Pons (tissue), 1 donor: ENCODE measurements around the gene ZNF746.
"Not testable (repeated sequence)": the region's sequence is repeated elsewhere in the genome, so short reads cannot be mapped to it uniquely, and the experiment has no call there.

Source experiments
- DNase-seq: peaks from one replicate; pipeline ENCODE4 v3.0.0-alpha.2; 2016; ENCODE audit warnings: low spot score

Gene ZNF746

DNA sequence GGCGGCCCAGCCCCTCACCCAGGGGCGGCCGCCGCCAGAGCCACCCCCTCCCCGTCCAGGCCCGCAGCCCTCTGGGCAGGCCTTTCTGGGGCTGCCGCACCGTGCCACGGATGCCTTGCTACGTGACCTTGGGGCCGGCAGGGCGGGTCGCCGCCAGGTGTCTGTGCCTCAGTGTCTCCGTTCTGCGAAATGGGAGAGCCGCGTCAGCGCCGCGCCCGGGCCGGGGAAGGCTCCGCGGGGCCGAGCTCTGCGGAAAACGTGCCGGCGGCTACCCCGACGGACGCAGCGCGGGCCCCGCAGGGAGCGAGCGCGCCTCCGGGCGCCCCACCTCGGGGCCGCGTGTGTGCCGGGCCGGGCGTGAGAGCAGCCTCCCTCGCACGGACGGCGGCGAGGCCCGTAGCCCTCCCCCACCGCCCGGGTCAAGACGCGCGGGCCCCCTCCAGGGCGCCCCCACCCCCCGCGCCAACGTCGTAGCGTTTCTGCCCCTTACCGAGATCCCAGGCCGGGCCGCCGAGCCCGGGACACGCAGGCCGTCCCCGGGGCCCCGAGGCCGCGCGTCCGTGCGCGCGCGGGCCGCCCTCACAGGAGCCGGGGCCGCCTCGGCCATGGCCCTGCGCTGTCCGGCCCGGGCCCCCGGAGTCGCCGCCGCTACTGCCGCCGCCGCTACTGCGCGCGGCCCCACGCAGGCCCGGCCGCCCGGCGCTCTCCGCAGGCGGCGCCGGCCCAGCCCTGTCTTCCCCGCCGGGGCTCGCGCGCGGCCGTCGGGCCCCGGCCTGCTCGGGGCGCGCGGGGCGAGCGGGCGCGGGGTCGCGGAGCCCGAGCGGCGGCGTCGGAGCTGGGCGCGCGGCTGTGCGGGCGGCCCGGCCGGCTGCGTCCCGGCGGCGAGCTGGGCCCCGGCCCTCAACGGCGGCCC is 37.8 kb downstream of the ZNF746 start:
- DNase-seq, result no peak

DNA sequence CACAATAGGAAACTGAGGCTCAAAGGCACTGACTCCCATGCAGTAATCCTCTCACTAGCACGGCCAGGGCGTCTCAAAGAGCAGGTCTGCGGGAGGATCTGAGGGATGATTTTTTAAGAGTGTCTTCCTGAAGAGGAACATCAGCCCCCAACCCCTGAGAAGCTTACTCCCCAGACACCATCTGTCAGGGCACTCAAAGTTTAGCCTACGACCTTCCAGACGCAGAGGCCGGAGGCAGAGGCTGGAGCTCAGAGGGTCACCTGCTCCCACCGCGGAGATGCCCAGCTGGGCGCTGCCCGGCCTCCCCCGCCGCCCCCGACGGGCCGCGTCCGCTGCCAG is 38.4 kb downstream of the ZNF746 start:
- no peak for DNase-seq

DNA sequence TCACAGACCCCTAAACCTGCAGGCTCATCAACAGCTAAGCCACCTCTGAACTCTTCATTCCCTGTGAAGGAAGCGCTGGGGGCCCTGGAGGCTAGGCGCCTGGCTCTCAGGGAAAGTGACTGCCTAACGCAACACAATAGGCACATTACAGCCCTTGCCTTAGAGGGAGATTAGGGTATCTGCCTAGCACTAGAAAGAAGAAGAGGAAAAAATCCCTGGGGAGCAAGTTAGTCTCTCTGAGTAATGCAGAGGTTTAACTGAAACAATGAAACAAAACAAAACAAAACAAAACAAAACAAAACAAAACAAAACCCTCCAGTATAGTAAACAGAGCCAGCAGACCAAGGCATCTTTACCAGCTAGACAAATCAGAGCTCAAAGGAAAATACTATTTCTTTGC is 39.4 kb downstream of the ZNF746 start:
- DNase-seq, result no peak

DNA sequence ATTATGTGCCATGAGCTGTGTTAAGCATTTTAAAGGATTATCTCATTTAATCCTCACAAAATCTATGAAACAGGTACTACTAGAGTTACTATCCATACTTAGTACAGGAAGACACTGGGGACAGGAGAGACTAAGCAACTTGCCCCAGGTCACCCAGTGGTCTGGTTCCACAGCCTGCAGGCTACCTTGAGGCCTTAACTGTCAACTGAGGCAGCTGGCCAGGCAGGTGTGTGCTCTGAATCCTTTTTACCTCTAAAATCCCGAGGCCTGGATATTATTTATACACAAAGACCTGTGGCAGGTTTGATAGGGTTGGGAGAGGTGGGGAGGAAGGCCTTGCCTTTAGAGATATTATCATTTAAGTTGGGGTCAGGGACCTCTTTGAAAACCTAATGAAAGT is 39.8 kb downstream of the ZNF746 start:
- no peak for DNase-seq

DNA sequence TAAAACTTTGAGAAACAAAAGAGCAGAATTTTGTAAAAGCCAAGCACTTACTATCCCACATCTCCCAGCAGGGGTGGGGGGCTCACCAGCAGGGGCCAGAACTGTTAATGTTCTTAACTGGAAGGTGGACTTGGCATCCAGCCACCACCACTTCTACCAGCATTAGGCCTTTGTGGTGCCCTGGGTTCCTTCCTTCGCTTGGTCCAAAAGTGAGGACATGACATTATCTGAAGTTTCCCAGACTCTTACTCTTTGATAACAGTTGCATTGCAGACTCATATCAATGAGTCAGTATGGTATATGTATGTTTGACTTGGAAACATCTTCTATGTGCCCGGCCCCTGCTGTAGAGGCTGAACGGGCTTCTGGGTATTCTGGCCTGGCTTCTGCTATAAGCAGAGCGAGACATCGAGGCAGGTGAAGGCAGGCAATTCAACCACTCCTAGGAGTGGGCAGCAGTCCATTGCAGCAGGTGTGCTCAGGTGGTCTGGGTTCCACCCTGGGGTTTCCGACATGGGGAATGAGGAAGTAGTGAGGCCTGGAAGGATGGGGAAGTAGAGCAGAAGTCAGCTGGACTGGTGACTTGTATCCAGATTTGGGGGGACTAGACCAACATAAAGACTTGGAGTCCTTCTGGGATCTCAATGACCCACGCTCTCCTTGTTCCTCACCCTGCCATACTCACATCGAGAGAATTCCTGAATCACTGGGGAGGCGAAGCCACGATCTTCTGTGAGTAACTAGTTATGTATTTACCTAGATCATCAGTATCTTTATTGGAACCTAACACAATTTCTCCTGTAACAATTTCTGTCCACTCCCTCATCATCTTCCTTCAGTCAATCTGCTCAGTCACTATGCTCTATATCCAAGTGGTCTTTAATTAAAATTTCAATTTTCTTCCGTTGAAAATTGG is 40.8 kb downstream of the ZNF746 start:
- DNase-seq, result no peak

DNA sequence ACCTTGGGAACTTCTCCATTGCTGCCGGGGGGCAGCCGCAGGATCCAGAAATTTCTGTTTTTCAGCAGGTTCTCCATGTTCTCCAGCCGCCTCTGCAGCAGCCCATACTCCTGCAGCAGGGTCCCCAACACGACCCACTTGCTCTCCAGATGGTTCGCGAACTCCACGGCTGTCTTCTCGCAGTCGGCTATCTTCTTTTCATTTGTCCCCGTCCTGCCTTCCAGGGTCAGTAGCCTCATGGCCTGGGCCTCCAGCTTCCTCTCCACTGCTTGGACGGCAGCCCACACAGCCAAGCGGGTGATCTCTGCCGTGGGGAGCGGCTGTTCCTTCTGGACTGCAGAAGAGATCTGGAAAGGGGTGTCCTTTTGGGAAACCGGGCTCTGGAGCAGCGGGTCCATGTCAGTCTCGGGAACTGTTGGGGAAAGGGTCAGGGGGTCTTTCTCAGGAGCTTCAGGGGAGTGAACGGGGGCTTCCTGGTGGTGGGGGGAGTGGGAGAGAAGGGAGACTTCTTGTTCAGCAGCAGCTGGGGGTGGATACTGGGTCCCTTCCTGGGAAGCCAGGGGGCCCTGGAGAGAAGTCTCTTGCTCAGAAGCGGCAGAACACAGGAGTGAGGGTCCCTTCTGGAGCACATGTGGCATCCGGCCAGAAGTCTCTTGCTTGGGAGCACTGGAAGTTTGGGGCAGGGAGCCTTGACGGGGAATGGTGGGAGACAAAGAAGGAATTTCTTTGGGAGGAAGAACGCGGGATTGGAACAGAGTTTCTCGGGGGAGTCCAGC is 42.2 kb downstream of the ZNF746 start:
- DNase-seq, result no peak

DNA sequence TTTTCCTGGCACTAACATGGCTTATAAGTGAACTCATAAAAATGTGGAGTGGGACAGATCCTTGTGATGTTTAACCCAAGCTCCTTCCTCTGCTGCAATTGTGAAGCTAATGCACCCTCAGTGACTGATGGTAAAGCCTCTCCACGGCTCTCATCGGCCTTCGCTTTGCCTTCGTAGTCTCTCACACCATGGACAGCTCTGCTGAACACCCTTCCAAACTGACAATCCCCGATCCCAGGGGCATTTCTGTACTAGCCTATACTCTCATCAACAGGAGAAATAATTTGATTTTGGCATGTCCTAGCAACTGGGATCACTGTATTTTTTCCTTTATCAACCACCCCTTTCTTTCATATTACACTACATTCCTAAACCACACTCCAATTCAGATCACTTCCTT is 42.9 kb downstream of the ZNF746 start:
- no peak for DNase-seq

DNA sequence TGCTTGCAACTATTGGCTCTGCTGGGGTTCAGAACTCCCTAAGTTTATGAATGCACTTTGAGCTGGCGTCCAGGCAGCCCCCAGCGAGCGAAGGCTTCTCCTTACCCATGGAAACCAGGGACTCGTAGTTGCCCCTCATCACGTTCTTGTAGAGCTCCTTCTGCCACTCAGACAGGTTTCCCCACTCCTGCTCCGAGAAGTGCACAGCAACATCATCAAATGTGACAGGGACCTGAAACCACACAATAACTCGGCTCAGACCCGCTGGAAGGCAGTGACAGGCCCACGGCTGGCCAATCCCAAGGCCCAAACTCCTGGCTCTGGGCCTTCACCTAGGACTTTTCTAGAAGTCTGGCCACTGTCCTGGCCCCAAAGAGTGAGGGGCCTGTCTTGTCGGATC is 43.6 kb downstream of the ZNF746 start:
- DNase-seq, result no peak

DNA sequence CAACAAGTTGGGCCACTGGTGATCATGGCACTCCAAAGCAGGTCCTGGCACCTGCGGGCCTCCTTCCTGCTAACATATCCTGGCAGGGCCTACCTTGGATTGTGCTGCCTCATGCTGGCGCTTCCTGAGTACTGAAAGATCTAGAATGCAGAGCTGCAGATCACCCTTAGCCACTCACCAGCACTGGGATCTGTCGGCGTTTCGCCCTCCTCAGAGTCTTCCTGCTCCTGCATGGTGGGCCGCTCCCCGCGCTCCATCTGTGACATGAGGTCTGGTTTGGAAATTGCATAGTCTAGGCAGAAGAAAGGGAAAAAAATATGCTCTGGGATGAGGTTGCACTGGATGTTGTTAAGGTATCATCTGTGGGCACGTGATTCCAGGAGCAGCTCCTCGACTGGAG is 46.8 kb downstream of the ZNF746 start:
- DNase-seq, result no peak

DNA sequence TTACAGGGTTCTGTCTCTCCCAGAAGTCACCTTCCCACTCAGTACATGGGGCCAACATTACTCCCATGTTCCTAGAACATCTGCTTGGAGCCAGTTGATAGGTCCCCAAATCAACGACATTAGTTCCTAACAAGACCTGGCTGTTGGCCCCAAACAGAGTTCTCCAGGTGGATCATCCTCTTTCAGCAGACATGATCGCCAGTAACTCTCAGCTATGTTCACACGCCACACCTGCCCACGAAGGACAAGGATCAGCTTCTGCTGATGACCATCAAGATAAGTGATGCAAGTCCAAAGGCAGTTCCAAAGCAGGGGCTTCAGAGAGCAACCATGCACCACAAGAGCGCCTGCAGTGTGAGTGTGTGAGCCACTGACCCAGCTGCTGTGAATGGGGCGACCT is 47.7 kb downstream of the ZNF746 start:
- DNase-seq, result no peak

DNA sequence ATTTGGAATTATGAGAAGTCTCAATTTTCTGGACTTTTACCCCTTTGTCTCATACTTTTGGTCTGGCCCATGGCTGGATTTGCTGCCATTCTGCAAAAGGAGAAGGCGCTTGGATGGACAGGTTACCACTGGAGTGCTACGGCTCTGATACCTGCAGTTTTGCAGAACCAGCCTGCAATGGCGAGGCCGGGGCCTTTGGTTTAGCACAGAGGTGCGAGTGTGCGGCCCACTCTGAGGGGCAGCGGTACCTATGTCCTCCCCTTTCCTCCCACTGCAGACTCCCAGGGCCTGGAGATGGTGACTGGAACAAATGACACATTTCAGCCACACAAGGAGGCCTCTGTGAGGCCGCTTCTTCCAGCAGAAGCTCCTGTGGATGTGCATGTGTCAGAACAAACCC is 48.6 kb downstream of the ZNF746 start:
- no peak for DNase-seq

DNA sequence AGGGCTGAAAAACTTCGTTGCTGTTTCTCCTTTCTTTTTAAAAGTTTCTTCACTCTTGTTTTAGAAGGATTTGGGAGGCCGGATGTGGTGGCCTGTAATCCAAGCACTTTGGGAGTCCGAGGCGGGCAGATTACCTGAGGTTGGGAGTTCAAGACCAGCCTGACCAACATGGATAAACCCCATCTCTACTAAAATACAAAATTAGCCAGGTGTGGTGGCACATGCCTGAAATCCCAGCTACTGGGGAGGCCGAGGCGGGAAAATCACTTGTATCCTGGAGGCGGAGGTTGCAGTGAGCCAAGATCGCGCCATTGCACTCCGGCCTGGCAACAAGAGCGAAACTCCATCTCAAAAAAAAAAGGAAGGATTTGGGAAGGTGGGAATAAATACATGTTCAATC is 51.6 kb downstream of the ZNF746 start:
- DNase-seq, result not testable (repeated sequence)

DNA sequence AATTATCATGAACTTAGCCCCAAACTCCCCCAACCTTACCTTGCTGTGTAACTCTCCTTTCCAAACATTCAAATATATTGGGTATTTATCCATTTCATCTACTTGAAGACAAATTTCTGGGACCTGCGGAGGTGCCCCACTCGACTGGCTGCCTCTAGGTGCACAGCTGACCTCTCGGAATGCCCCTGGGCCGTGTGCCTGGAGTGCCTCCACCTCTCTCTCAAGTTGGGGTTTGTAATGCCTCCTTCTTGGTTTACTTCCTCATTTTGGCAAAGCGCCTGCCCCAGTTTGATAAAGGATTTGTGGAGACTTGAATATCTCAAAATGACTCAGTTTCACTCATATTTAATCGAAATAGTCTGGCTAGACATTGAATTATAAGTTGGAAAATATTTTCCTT is 53.3 kb downstream of the ZNF746 start:
- DNase-seq, result no peak

DNA sequence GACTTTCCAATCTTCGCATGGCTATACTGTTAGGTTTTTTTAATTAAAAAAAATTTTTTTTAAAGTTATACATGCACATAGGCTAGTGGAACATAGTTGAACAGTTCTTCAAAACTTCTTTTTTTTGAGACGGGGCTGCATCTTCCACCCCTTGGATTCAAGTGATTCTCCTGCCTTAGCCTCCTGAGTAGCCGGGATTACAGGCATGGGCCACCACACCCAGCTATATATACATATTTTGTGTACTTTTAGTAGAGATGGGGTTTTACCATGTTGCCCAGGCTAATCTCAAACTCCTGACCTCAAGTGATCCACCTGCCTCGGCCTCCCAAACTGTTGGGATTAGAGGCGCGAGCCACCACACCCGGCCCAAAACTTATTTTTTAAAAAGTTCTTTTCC is 54.1 kb downstream of the ZNF746 start:
- DNase-seq, result no peak

DNA sequence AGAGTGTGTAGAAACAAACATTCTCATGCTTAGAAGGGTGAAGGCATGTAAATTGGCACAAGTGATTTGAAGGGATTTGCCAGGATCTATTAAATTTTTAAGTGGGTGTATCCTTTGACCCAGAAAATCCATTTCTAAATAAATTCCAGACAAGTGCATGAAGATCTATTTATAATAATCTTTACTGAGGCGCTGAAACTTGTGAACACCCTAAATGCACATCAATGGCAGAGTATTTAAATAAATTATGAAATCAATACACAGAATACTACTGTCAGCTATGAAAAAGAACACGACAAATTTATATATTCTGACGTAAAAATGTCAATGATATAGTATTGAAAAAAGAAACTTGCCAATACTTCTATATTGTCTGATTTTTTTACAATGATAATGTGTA is 54.7 kb downstream of the ZNF746 start:
- DNase-seq, result no peak

DNA sequence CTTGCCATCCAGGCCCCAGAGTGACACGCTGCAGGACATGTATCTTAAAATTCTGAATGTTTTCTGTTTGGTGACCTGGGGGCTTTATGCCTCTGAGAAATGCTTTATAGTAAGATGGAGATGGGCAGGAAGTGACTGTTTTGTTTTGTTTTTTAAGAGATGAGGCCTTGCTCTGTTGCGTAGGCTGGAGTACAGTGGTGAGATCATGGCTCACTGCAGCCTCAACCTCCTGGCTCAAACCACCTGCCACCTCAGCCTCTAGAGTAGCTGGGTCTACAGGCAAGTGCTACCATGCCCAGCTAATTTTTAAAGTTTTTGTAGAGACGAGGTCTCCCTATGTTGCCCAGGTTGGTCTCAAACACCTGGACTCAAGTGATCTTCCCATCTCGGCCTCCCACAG is 57.4 kb downstream of the ZNF746 start:
- no peak for DNase-seq

DNA sequence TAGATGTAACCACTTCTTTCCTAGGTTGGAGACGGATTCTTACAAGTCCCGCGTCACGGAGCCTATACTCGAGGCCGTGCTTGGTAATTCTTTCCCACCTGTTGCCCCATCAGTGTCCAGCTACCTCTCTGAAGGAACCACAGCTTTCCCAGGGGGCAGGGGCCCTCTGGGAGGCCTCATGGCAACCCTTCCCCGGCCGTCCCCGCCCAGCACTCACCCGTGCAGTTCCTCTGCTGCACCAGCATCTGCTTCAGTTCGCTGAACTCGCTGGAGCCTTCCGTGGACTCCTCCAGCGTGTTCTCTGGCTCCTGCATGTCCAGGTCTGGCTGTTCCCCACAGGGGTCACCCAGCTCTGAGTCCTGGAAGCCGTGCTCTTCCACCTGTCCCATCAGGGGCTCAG is 61.3 kb downstream of the ZNF746 start:
- no peak for DNase-seq

DNA sequence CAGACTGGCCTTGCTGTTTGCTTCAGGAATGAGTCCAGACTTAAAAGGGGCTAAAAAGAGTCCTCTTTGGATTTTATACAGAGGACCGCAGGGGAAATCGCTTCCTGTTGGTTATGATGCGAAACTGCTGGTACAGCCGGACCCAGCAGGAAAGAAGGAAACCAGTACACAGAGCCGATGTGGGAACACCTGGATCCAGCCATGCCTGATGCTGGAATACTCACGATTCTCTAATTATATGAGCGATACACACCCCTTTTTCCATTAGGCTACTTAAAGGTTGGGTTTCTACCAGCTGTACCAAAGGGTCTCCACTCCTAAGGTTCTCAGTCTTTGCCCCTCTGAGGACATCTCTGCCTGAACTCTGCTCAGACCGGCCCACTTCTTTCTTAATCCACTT is 64.5 kb downstream of the ZNF746 start:
- DNase-seq, result no peak

DNA sequence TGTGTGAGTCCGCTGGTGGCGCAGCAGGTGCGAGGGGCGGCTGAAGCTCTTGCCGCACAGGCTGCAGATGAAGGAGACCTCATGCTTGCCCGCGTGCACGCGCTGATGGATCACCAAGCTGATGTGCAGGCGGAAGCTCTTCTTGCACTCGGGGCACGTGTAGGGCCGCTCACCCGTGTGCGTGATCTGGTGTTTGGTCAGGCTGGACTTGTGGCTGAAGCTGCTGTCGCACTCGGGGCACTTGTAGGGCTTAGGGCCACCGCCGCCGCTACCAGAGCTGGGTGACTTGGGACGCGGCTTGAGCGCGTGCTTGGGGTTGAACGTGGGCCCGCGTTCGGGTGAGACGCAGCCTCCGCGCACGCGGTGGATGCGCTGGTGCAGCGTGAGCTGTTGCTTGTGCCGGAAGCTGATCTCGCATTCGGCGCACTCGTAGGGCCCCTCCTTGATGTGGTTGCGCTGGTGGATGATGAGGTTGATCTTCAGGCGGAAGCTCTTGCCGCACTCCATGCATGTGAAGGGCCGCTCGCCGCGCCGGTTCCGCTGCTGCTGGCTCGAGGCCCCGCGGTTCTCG is 65.4 kb downstream of the ZNF746 start:
- no peak for DNase-seq

DNA sequence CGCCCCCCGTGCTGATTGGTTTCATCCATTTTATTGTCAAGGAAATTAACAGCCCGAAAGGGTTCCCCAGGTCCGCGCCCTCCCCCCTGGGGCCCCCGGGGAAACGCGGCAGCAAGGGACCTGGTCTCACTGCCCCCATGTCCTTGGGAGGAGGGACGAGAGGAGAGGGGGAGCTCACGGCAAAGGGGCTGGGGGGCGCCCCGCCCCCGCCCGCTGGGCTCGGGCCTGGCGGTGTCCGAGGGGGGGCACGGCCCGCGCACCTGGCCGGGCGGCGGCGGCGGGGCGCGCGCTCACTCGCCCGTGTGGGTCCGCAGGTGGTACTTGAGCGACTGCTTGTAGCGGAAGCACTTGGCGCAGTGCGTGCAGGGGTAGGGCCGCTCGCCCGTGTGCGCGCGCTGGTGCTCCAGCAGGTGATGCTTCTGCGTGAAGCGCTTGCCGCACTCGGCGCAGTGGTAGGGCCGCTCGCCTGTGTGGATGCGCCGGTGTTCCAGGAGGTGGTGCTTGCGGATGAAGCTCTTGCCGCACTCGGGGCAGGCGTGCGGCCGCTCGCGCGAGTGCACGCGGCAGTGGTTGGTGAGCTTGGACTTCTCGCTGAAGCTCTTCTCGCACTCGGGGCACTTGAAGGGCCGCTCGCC is 66.0 kb downstream of the ZNF746 start:
- no peak for DNase-seq

DNA sequence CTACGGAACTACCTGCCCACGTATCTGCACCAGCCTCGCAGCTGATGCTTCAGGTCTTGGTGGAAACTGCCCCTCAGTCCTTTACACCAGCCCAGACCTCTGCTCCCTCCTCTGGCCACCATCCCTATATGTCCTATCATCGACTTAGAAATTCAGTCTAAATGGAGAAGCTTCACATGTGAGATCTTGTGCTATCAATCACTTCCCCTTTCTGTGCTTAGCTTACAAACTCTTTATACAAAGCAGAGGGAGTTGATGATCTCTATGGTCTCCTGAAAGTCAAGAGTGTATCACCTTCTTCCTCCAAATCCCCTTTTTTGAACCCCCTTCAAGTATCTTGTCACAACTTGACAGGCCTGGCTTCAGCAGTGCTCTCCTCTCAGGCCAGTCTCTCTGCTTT is 67.4 kb downstream of the ZNF746 start:
- no peak for DNase-seq

DNA sequence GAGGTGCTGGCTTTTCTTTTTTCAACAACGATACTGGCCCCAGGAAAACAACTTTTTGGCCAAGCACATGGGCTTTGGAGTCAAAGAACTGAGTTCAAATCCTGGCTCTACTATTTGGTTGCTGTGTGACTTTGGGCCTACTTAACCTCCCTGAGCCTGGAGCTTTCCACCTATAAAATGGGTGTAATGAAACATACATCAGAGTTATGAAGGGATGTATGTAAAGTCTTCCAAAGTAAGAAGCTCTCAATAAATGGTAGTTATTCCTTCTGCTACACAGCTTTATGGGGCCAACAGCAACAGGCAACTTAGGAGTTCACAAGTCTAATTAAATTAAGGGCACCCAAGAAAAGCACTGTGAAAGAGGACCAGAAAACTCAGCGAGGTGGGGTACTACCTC is 69.7 kb downstream of the ZNF746 start:
- DNase-seq, result no peak
